ENCODE measurements around the gene EIF3D. TPM values are rescaled to one million over a fixed set of nuclear protein-coding genes. Genes with fewer than 3 reads are reported as not detected.

Gene EIF3D
- total RNA-seq, 1 experiment from 2014 or later: 306 TPM

- Mint-ChIP-seq H3K27me3 (ENCODE audit: insufficient read depth, unreplicated experiment) (peaks cover 27% of the 10 kb centered on the region), H3K27ac (ENCODE audit: low read depth, unreplicated experiment) (no peak overlapping the region), H3K4me3 (ENCODE audit: unreplicated experiment) (no peak overlapping the region), H3K4me1 (ENCODE audit: insufficient read depth, unreplicated experiment) (peaks cover 16% of the 10 kb centered on the region), H3K36me3 (ENCODE audit: insufficient read depth, unreplicated experiment) (no peaks in the 10 kb centered on the region), H3K9me3 (ENCODE audit: unreplicated experiment) (no peaks in the 10 kb centered on the region)
- no peak for TF ChIP-seq CTCF (IDR thresholded peaks at IDR 0.05; ENCODE audit: unreplicated experiment)
- CTCF ChIA-PET: interaction anchor here (0.6 to 3.0 kb wide), 8 partner anchors 175 to 489 kb away, joined by 3 to 16 read pairs (median 4); partner anchors contain the start of gene IFT27
- intact Hi-C loops (cut with micrococcal nuclease): no loop called here
- no peak for DNase-seq (ENCODE audit: unreplicated experiment)
- BruUV-seq (replicated peaks): no TSS peak
- POLR2A ChIA-PET: interaction anchor here (1.5 to 1.7 kb wide), 2 partner anchors 9 kb away, joined by 3 to 8 read pairs; no protein-coding TSS in a partner anchor
These were observed 21.9 kb upstream of the EIF3D start for GRCh38 chr22:36550701-36551495.

GRCh38 chr22:36549033-36549432, 20.1 kb upstream of the EIF3D start:
- Mint-ChIP-seq H3K4me3 (ENCODE audit: unreplicated experiment) (no peak overlapping the region), H3K36me3 (ENCODE audit: insufficient read depth, unreplicated experiment) (no peaks in the 10 kb centered on the region), H3K9me3 (ENCODE audit: unreplicated experiment) (no peaks in the 10 kb centered on the region), H3K27ac (ENCODE audit: low read depth, unreplicated experiment) (no peak overlapping the region), H3K27me3 (ENCODE audit: insufficient read depth, unreplicated experiment) (peaks cover 27% of the 10 kb centered on the region), H3K4me1 (ENCODE audit: insufficient read depth, unreplicated experiment) (peaks cover 17% of the 10 kb centered on the region)
- DNase-seq (ENCODE audit: unreplicated experiment): no peak
- BruUV-seq (replicated peaks): no TSS peak
- TF ChIP-seq CTCF (IDR thresholded peaks at IDR 0.05; ENCODE audit: unreplicated experiment): no peak
- intact Hi-C loops (cut with micrococcal nuclease): loop anchor here (5.0 kb wide), 2 partner anchors 93 to 213 kb away; no protein-coding TSS in a partner anchor
- ChIA-PET CTCF (interaction anchor here (1.0 to 4.1 kb wide), 3 partner anchors 208 to 307 kb away, joined by 7 to 27 read pairs (median 8); no protein-coding TSS in a partner anchor), POLR2A (interaction anchor here (0.7 kb wide), 1 partner anchor 214 kb away, joined by 3 read pairs; no protein-coding TSS in a partner anchor)

- Mint-ChIP-seq H3K27ac (ENCODE audit: low read depth, unreplicated experiment) (no peak overlapping the region), H3K27me3 (ENCODE audit: insufficient read depth, unreplicated experiment) (peaks cover 27% of the 10 kb centered on the region), H3K4me1 (ENCODE audit: insufficient read depth, unreplicated experiment) (peaks cover 17% of the 10 kb centered on the region), H3K9me3 (ENCODE audit: unreplicated experiment) (no peaks in the 10 kb centered on the region), H3K4me3 (ENCODE audit: unreplicated experiment) (no peak overlapping the region), H3K36me3 (ENCODE audit: insufficient read depth, unreplicated experiment) (no peaks in the 10 kb centered on the region)
- no peak for DNase-seq (ENCODE audit: unreplicated experiment)
- CTCF ChIA-PET: interaction anchor here (1.0 to 5.0 kb wide), 5 partner anchors 209 to 309 kb away, joined by 7 to 80 read pairs (median 27); partner anchors contain the start of gene IFT27
- intact Hi-C loops (cut with micrococcal nuclease): loop anchor here (5.0 kb wide), 2 partner anchors 94 to 214 kb away; no protein-coding TSS in a partner anchor
- POLR2A ChIA-PET: no interaction called here
- no TSS peak for BruUV-seq (replicated peaks)
- TF ChIP-seq CTCF (IDR thresholded peaks at IDR 0.05; ENCODE audit: unreplicated experiment): no peak
These were observed 19.6 kb upstream of the EIF3D start for GRCh38 chr22:36548606-36549005.

- H3K4me3 Mint-ChIP-seq (ENCODE audit: unreplicated experiment): no peak overlapping the region
- intact Hi-C loops (cut with micrococcal nuclease): loop anchor here (1.0 to 5.0 kb wide), 4 partner anchors 95 to 432 kb away; partner anchors contain the start of gene IFT27
- no peak for TF ChIP-seq CTCF (IDR thresholded peaks at IDR 0.05; ENCODE audit: unreplicated experiment)
- H3K36me3 Mint-ChIP-seq (ENCODE audit: insufficient read depth, unreplicated experiment): no peaks in the 10 kb centered on the region
- POLR2A ChIA-PET: interaction anchor here (0.6 to 2.7 kb wide), 10 partner anchors 16 to 228 kb away, joined by 3 to 24 read pairs (median 5); partner anchors contain the start of genes EIF3D and IFT27
- H3K9me3 Mint-ChIP-seq (ENCODE audit: unreplicated experiment): no peaks in the 10 kb centered on the region
- H3K4me1 Mint-ChIP-seq (ENCODE audit: insufficient read depth, unreplicated experiment): peaks cover 20% of the 10 kb centered on the region
- H3K27ac Mint-ChIP-seq (ENCODE audit: low read depth, unreplicated experiment): no peak overlapping the region
- CTCF ChIA-PET: interaction anchor here (0.5 to 5.0 kb wide), 29 partner anchors 10 to 753 kb away, joined by 3 to 80 read pairs (median 4); partner anchors contain the start of gene IFT27
- peaks cover 24% of the 10 kb centered on the region for H3K27me3 Mint-ChIP-seq (ENCODE audit: insufficient read depth, unreplicated experiment)
- no TSS peak for BruUV-seq (replicated peaks)
- peak; percentile 78 for DNase-seq (ENCODE audit: unreplicated experiment)
These were observed 18.0 kb upstream of the EIF3D start for GRCh38 chr22:36546932-36547331.

Data from MCF 10A (cell line).